Smooth muscle cell of the coronary artery (primary cell): ENCODE measurements around the gene INTS6. TPM values are rescaled to one million over a fixed set of nuclear protein-coding genes. Genes with fewer than 3 reads are reported as not detected.

Experiments
- total RNA-seq: library from RNA; depleted of rRNA; stranded (reverse); fragments of >200 nt; gene quantifications from 2 replicates; pipeline ENCODE4 v1.2.3, GENCODE V29; 2014; ENCODE audit warnings: low replicate concordance

The INTS6 gene, protein sequence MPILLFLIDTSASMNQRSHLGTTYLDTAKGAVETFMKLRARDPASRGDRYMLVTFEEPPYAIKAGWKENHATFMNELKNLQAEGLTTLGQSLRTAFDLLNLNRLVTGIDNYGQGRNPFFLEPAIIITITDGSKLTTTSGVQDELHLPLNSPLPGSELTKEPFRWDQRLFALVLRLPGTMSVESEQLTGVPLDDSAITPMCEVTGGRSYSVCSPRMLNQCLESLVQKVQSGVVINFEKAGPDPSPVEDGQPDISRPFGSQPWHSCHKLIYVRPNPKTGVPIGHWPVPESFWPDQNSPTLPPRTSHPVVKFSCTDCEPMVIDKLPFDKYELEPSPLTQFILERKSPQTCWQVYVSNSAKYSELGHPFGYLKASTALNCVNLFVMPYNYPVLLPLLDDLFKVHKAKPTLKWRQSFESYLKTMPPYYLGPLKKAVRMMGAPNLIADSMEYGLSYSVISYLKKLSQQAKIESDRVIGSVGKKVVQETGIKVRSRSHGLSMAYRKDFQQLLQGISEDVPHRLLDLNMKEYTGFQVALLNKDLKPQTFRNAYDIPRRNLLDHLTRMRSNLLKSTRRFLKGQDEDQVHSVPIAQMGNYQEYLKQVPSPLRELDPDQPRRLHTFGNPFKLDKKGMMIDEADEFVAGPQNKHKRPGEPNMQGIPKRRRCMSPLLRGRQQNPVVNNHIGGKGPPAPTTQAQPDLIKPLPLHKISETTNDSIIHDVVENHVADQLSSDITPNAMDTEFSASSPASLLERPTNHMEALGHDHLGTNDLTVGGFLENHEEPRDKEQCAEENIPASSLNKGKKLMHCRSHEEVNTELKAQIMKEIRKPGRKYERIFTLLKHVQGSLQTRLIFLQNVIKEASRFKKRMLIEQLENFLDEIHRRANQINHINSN
- 31.9 and 34.0 TPM in 2 replicates for total RNA-seq

GRCh38 chr13:51452361-51453206 is at the start of gene INTS6:
Gene INTS6 (minus strand): TSS chr13:51453036. CDS start chr13:51452525, 511 bp downstream.

DNA sequence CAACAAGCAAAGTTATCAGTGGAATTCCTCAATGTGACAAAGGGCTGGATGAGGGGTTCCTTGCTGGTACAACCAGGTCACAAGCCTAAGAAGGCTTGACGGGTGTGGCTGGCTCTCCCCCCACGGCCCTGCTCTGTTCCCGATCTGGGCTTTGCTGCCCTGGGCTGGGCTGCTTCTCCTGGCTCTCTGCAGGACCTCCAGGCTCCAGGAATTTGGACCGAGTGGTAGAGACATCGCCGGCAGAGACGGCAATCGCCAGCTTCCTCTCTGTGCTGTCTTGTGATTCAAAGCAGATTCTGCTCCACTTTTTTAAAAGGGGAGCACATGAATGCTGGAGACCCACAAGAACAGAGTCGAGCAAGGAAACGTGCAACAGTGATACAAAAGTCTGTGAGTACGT is 113.5 kb downstream of the INTS6 start, which contains the start of gene SERPINE3:
TSS of gene SERPINE3 (plus strand) at position 338 of the 400 bp plus-strand sequence. CDS start 1,401 bp downstream, outside the sequence.

Other genes with a start within 250 kb of the INTS6 start
- 0.30 and 0.59 TPM in 2 replicates for gene FAM124A, start 230.6 kb downstream of the INTS6 start, total RNA-seq
- gene SERPINE3, start 113.3 kb downstream of the INTS6 start, total RNA-seq: not detected in 2 replicates
- 2.9 and 3.8 TPM in 2 replicates for gene WDFY2, start 131.4 kb upstream of the INTS6 start, total RNA-seq